Astrocyte (in vitro differentiated cells and primary cell): ENCODE data around the gene IWS1.

Experiments
- EZH2 ChIP-seq: IDR thresholded peaks from 2 replicates; pipeline ENCODE4 v1.6.1; 2012; ENCODE audit warnings: mild to moderate bottlenecking, low read length, inconsistent platforms; ENCODE audit not compliant: insufficient read depth
- TF ChIP-seq, protein P1 (sequence below): IDR thresholded peaks from 2 replicates; pipeline ENCODE4 v1.5.1; 2011; ENCODE audit warnings: low read depth, mild to moderate bottlenecking, inconsistent platforms, low read length, moderate library complexity; ENCODE audit not compliant: insufficient read depth

DNA sequence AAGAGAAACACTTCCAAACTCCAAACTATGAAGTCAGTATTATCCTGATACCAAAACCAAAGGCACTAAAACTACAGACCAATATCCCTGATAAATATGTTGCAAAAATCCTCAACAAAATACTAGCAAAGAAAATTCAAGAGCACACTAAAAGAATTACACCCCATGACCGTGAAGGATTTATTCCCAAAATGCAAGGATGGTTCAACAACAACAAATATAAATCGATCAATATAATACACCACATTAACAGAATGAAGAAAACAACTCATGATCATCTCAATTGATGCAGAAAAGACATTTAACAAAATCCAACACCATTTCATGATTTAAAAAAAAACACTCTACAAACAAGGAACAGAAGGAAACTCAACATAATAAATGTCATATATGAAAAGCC, 50.5 kb downstream of the IWS1 start:
- TF ChIP-seq, protein P1, sequence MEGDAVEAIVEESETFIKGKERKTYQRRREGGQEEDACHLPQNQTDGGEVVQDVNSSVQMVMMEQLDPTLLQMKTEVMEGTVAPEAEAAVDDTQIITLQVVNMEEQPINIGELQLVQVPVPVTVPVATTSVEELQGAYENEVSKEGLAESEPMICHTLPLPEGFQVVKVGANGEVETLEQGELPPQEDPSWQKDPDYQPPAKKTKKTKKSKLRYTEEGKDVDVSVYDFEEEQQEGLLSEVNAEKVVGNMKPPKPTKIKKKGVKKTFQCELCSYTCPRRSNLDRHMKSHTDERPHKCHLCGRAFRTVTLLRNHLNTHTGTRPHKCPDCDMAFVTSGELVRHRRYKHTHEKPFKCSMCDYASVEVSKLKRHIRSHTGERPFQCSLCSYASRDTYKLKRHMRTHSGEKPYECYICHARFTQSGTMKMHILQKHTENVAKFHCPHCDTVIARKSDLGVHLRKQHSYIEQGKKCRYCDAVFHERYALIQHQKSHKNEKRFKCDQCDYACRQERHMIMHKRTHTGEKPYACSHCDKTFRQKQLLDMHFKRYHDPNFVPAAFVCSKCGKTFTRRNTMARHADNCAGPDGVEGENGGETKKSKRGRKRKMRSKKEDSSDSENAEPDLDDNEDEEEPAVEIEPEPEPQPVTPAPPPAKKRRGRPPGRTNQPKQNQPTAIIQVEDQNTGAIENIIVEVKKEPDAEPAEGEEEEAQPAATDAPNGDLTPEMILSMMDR = no peak
- no peak for TF ChIP-seq EZH2
